ENCODE results near the gene ADGRD1.

The ADGRD1 gene

GRCh38 chr12:131147894-131148293 is 194.2 kb downstream of the ADGRD1 start:
- Histone ChIP-seq H3K27me3 (ENCODE audit: control insufficient read depth in 1 of 2, insufficient read depth in 1 of 2, low read length in 2 of 2) (peaks cover 0 to 9% of the 10 kb centered on the region in 2 experiments), H3K9ac (ENCODE audit: low read length) (no peak overlapping the region), H2BK15ac (ENCODE audit: low read depth, poor library complexity, severe bottlenecking) (no peak overlapping the region), H3K27ac (ENCODE audit: low read length, poor library complexity, severe bottlenecking) (no peak overlapping the region), H2BK5ac (ENCODE audit: low read depth, low read length, poor library complexity, severe bottlenecking) (no peak overlapping the region), H3K18ac (ENCODE audit: low read depth in 1 of 2, low read length in 2 of 2) (no peak overlapping the region), H3K4ac (ENCODE audit: low read depth in 1 of 2, low read length in 2 of 2) (no peak overlapping the region), H3K79me1 (replicated peaks; ENCODE audit: low read length, poor library complexity, severe bottlenecking) (no peaks in the 10 kb centered on the region), H3K4me2 (ENCODE audit: low read length, poor library complexity, severe bottlenecking) (no peak overlapping the region), H4K8ac (ENCODE audit: low read length) (no peak overlapping the region), H3K4me3 (ENCODE audit: insufficient read depth in 1 of 2, low read depth in 1 of 2, low read length in 2 of 2) (no peak overlapping the region), H2AK5ac (ENCODE audit: low read length, severe bottlenecking) (no peak overlapping the region), H4K91ac (ENCODE audit: low read length) (no peak overlapping the region), H3K4me1 (ENCODE audit: control insufficient read depth, insufficient read depth, low read depth, low read length) (no peaks in the 10 kb centered on the region), H3K14ac (ENCODE audit: low read length in 2 of 2) (no peak overlapping the region), H2BK12ac (ENCODE audit: low read length in 2 of 2) (no peak overlapping the region), H3K9me3 (ENCODE audit: control insufficient read depth, low read length) (no peaks in the 10 kb centered on the region), H3K23ac (ENCODE audit: low read length in 2 of 2) (no peak overlapping the region), H2BK120ac (ENCODE audit: low read depth, low read length) (no peak overlapping the region), H2AFZ (ENCODE audit: low read depth, low read length) (no peak overlapping the region), H3K36me3 (ENCODE audit: control insufficient read depth in 1 of 2, insufficient read depth in 2 of 2, low read depth in 1 of 2, low read length in 2 of 2) (no peaks in the 10 kb centered on the region)
- no peak for DNase-seq
- 56% methylated on average over 1 of the region's 3 CpGs for WGBS

- Histone ChIP-seq H2BK12ac (ENCODE audit: low read length in 2 of 2) (no peak overlapping the region), H3K4ac (ENCODE audit: low read depth in 1 of 2, low read length in 2 of 2) (no peak overlapping the region), H3K23ac (ENCODE audit: low read length in 2 of 2) (no peak overlapping the region), H3K36me3 (ENCODE audit: control insufficient read depth in 1 of 2, insufficient read depth in 2 of 2, low read depth in 1 of 2, low read length in 2 of 2) (no peaks in the 10 kb centered on the region), H4K91ac (ENCODE audit: low read length) (no peak overlapping the region), H3K27ac (ENCODE audit: low read length, poor library complexity, severe bottlenecking) (no peak overlapping the region), H3K14ac (ENCODE audit: low read length in 2 of 2) (no peak overlapping the region), H3K4me3 (ENCODE audit: insufficient read depth in 1 of 2, low read depth in 1 of 2, low read length in 2 of 2) (no peak overlapping the region), H3K79me1 (replicated peaks; ENCODE audit: low read length, poor library complexity, severe bottlenecking) (no peaks in the 10 kb centered on the region), H2AK5ac (ENCODE audit: low read length, severe bottlenecking) (no peak overlapping the region), H3K27me3 (ENCODE audit: control insufficient read depth in 1 of 2, insufficient read depth in 1 of 2, low read length in 2 of 2) (peaks cover 0 to 20% of the 10 kb centered on the region in 2 experiments), H3K18ac (ENCODE audit: low read depth in 1 of 2, low read length in 2 of 2) (no peak overlapping the region), H3K4me1 (ENCODE audit: control insufficient read depth, insufficient read depth, low read depth, low read length) (no peaks in the 10 kb centered on the region), H3K9me3 (ENCODE audit: control insufficient read depth, low read length) (no peaks in the 10 kb centered on the region), H4K8ac (ENCODE audit: low read length) (no peak overlapping the region), H2AFZ (ENCODE audit: low read depth, low read length) (no peak overlapping the region), H2BK120ac (ENCODE audit: low read depth, low read length) (no peak overlapping the region), H3K9ac (ENCODE audit: low read length) (no peak overlapping the region), H2BK15ac (ENCODE audit: low read depth, poor library complexity, severe bottlenecking) (no peak overlapping the region), H2BK5ac (ENCODE audit: low read depth, low read length, poor library complexity, severe bottlenecking) (no peak overlapping the region), H3K4me2 (ENCODE audit: low read length, poor library complexity, severe bottlenecking) (no peak overlapping the region)
- 80% methylated on average over 7 of the region's 8 CpGs for WGBS
- DNase-seq, result no peak
Measured at GRCh38 chr12:131151558-131152345, 198.0 kb downstream of the ADGRD1 start.

- Histone ChIP-seq H4K91ac (ENCODE audit: low read length) (no peak overlapping the region), H3K4ac (ENCODE audit: low read depth in 1 of 2, low read length in 2 of 2) (no peak overlapping the region), H3K79me1 (replicated peaks; ENCODE audit: low read length, poor library complexity, severe bottlenecking) (no peaks in the 10 kb centered on the region), H3K23ac (ENCODE audit: low read length in 2 of 2) (no peak overlapping the region), H3K4me2 (ENCODE audit: low read length, poor library complexity, severe bottlenecking) (no peak overlapping the region), H2BK12ac (ENCODE audit: low read length in 2 of 2) (no peak overlapping the region), H3K36me3 (ENCODE audit: control insufficient read depth in 1 of 2, insufficient read depth in 2 of 2, low read depth in 1 of 2, low read length in 2 of 2) (no peaks in the 10 kb centered on the region), H3K14ac (ENCODE audit: low read length in 2 of 2) (no peak overlapping the region), H3K9me3 (ENCODE audit: control insufficient read depth, low read length) (no peaks in the 10 kb centered on the region), H3K4me1 (ENCODE audit: control insufficient read depth, insufficient read depth, low read depth, low read length) (no peaks in the 10 kb centered on the region), H4K8ac (ENCODE audit: low read length) (no peak overlapping the region), H3K9ac (ENCODE audit: low read length) (no peak overlapping the region), H3K27ac (ENCODE audit: low read length, poor library complexity, severe bottlenecking) (no peak overlapping the region), H2BK5ac (ENCODE audit: low read depth, low read length, poor library complexity, severe bottlenecking) (no peak overlapping the region), H2AK5ac (ENCODE audit: low read length, severe bottlenecking) (no peak overlapping the region), H3K18ac (ENCODE audit: low read depth in 1 of 2, low read length in 2 of 2) (no peak overlapping the region), H2BK15ac (ENCODE audit: low read depth, poor library complexity, severe bottlenecking) (no peak overlapping the region), H2BK120ac (ENCODE audit: low read depth, low read length) (no peak overlapping the region), H2AFZ (ENCODE audit: low read depth, low read length) (no peak overlapping the region), H3K27me3 (ENCODE audit: control insufficient read depth in 1 of 2, insufficient read depth in 1 of 2, low read length in 2 of 2) (peaks cover 0 to 20% of the 10 kb centered on the region in 2 experiments), H3K4me3 (ENCODE audit: insufficient read depth in 1 of 2, low read depth in 1 of 2, low read length in 2 of 2) (no peak overlapping the region)
- WGBS, result 84% methylated on average over 5 of the region's 5 CpGs
- no peak for DNase-seq
Measured at GRCh38 chr12:131152587-131152986, 198.9 kb downstream of the ADGRD1 start.

GRCh38 chr12:131153016-131153415 is 199.3 kb downstream of the ADGRD1 start:
- whole genome bisulfite sequencing, result 90% methylated on average over 5 of the region's 5 CpGs
- no peaks in the 10 kb centered on the region for H3K9me3 ChIP-seq (ENCODE audit: control insufficient read depth, low read length)
- no peak overlapping the region for H4K91ac ChIP-seq (ENCODE audit: low read length)
- no peaks in the 10 kb centered on the region for H3K36me3 ChIP-seq (ENCODE audit: control insufficient read depth in 1 of 2, insufficient read depth in 2 of 2, low read depth in 1 of 2, low read length in 2 of 2)
- H2AFZ ChIP-seq (ENCODE audit: low read depth, low read length), result no peak overlapping the region
- H3K4ac ChIP-seq (ENCODE audit: low read depth in 1 of 2, low read length in 2 of 2), result no peak overlapping the region
- no peak overlapping the region for H2AK5ac ChIP-seq (ENCODE audit: low read length, severe bottlenecking)
- no peak overlapping the region for H3K18ac ChIP-seq (ENCODE audit: low read depth in 1 of 2, low read length in 2 of 2)
- H2BK120ac ChIP-seq (ENCODE audit: low read depth, low read length), result no peak overlapping the region
- DNase-seq, result no peak
- H4K8ac ChIP-seq (ENCODE audit: low read length), result no peak overlapping the region
- H3K14ac ChIP-seq (ENCODE audit: low read length in 2 of 2), result no peak overlapping the region
- no peak overlapping the region for H2BK5ac ChIP-seq (ENCODE audit: low read depth, low read length, poor library complexity, severe bottlenecking)
- H3K9ac ChIP-seq (ENCODE audit: low read length), result no peak overlapping the region
- H3K23ac ChIP-seq (ENCODE audit: low read length in 2 of 2), result no peak overlapping the region
- H3K4me3 ChIP-seq (ENCODE audit: insufficient read depth in 1 of 2, low read depth in 1 of 2, low read length in 2 of 2), result no peak overlapping the region
- H3K27me3 ChIP-seq (ENCODE audit: control insufficient read depth in 1 of 2, insufficient read depth in 1 of 2, low read length in 2 of 2), result peaks cover 0 to 20% of the 10 kb centered on the region in 2 experiments
- no peak overlapping the region for H2BK12ac ChIP-seq (ENCODE audit: low read length in 2 of 2)
- H3K4me2 ChIP-seq (ENCODE audit: low read length, poor library complexity, severe bottlenecking), result no peak overlapping the region
- no peak overlapping the region for H3K27ac ChIP-seq (ENCODE audit: low read length, poor library complexity, severe bottlenecking)
- H2BK15ac ChIP-seq (ENCODE audit: low read depth, poor library complexity, severe bottlenecking), result no peak overlapping the region
- no peaks in the 10 kb centered on the region for H3K4me1 ChIP-seq (ENCODE audit: control insufficient read depth, insufficient read depth, low read depth, low read length)
- H3K79me1 ChIP-seq (replicated peaks; ENCODE audit: low read length, poor library complexity, severe bottlenecking), result no peaks in the 10 kb centered on the region
